HFF-Myc (cell line): ENCODE data around the gene SLC7A5.
A peak's percentile ranks its signal among the peaks of the same experiment; 100 is the strongest.

Source experiments
- DNase-seq: peaks from one replicate; pipeline ENCODE4 v3.0.0-alpha.2; 2011; ENCODE audit warnings: low read depth; ENCODE audit errors: extremely low read depth
- H3K4me3 ChIP-seq: replicated peaks from 2 replicates; pipeline ENCODE4 v1.5.1; 2011; ENCODE audit warnings: low read depth, mild to moderate bottlenecking, control low read depth, low read length
- TF ChIP-seq, protein P1 (sequence below): IDR thresholded peaks from 2 replicates; pipeline ENCODE4 v1.5.1; 2012; ENCODE audit warnings: mild to moderate bottlenecking, low read depth, low read length, control low read depth; ENCODE audit errors: missing control alignments

Gene SLC7A5

DNA sequence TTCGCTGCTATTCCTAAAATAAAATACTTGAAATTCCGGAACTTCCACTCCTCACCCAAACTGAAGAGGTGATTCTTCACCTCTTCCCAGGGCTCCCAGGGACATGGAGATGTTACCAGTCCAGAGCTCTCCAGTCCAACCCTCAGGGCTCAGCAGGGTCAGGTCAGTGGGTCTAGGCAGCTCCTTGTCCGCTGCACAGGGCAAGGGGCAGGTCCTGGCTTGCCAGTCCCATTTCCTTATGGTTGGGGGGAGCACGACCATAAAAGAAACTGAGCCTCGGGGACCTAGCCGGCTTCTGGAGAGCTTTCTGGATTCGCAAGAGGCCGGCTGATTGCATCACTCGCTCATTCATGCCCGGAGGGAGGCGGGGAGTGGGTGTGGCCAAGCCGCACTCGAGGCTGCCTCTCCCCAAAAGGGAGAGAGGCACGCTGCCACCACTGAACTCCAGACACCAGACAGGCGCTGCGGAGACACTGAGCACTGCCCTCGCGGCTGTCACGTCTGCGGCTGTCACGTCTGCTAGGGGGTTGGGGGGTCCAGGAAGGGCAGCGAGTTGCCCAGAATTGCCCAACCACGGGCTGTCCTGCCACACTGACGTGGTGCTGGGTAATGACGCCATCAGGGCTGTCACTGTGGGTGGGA lies 15.8 kb downstream of the SLC7A5 start:
- TF ChIP-seq, protein P1, sequence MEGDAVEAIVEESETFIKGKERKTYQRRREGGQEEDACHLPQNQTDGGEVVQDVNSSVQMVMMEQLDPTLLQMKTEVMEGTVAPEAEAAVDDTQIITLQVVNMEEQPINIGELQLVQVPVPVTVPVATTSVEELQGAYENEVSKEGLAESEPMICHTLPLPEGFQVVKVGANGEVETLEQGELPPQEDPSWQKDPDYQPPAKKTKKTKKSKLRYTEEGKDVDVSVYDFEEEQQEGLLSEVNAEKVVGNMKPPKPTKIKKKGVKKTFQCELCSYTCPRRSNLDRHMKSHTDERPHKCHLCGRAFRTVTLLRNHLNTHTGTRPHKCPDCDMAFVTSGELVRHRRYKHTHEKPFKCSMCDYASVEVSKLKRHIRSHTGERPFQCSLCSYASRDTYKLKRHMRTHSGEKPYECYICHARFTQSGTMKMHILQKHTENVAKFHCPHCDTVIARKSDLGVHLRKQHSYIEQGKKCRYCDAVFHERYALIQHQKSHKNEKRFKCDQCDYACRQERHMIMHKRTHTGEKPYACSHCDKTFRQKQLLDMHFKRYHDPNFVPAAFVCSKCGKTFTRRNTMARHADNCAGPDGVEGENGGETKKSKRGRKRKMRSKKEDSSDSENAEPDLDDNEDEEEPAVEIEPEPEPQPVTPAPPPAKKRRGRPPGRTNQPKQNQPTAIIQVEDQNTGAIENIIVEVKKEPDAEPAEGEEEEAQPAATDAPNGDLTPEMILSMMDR, result no peak
- DNase-seq, result peak; percentile 40
- H3K4me3 ChIP-seq, result peak overlapping the region; percentile 8; the same call in 1 of the 2 replicates

DNA sequence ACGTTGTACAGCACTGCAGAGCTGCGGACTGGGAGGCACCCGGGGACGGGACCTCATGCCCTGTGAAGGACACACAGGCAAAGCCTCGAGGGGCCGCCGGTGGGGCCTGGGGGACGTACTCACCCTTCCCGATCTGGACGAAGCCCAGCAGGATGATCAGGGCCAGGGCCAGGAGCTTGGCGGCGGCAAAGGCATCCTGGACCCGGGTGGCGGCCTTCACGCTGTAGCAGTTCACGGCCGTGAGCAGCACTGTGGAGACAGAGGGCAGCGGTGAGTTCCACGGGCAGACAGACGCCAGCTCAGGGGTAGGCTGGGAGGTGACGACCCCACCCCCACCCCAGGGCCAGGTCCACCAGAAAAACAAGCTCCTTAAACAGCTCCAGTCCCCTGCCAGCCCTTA lies 17.7 kb downstream of the SLC7A5 start:
- no peak overlapping the region for H3K4me3 ChIP-seq
- DNase-seq, result no peak
- TF ChIP-seq, protein P1, result no peak

DNA sequence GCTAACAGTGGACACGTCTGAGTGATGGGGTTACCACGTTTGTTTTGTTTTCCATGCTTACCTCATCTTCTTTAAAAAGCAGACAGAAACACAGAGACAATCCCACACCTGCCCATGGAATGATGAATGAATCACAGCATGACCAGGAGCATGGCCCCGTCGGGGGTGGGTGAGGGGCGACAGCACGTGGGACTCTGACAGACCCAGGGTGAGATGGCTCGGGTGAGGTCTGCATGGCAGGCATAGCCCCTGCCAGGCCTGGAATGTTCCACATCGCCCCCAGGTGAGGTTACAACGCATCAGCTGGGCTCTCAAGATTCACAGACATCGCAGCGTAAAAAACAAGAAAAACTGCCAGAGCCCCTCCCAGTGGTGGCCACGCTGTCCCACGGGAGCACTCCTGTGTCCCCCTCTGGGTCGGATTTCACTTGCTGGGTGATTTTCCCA lies 18.1 kb downstream of the SLC7A5 start:
- TF ChIP-seq, protein P1, result no peak
- H3K4me3 ChIP-seq, result no peak overlapping the region
- DNase-seq, result no peak

DNA sequence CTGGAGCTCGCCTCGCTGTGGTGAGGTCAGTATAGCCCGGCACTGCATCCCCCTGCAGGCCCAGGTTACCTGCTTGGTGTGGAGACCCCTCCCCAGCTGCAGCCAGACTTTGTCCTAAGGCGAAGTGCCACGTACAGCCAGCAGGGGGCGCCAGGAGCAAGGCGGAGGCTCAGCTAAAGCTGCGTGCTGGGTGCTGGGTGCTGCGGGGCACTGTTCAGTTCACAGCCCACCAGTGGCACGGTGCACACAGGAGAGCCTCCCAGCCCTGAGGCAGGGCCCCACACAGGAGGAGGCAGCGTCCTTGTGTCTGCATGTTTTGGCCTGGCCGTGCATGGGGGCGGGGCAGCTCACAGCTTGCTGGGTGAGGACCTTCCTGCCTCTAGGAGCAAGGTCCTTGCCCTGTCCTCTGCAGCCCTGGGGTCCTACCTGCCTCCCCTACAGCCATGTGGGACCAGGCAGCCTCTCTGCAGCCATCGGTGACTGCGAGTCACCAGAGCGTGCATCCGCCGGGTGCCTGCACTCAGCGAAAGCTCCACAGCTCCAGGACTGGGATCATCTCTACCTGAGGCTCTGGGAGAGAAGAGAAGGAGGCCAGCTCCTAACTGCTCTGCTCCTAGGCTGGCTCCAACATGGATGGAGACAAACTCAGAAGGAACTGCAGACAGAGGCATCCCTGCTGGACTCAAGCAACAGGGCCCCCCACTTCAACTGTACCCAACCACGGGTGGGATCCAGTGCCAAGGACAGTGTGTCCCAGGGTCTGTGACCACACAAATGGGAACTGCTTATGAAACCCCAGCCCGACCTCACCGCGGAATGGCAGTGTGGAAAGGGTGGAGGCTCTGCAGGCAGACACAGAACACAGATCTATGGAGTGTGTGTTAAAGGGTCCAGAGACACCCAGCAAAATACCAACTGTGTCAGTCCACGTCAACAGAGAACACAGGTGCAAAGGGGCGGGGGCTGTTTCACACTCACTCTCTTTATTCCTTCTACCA lies 19.0 kb downstream of the SLC7A5 start:
- H3K4me3 ChIP-seq, result no peak overlapping the region
- no peak for DNase-seq
- TF ChIP-seq, protein P1, result peak; percentile 94

DNA sequence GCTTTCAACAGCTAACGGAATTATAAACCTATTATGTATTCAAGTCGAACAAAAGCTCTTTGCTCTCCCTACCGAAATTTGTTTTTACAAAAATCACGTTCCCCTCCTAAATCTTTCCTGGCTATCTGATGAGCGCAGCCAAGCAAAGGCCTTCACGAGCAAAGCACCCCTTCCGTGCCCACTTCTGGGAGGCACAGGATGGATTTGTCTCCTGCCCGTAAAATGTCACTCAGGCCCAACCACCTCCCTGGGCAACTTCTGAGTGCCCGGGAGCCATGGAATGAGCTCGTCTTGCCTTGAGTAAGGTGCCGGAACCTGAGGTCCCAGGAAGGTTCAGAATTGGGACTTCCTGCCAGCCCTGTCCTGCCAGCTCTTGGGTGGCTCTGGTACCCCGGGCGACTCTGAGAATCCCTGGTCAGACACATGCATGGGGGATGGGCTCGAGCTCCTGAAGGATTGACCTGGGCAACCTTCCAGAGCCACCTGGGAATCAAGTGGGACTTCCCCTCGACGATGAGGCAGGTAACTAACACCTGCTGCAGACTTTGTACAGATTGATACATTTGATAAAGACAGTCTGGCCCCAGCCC lies 19.8 kb downstream of the SLC7A5 start:
- H3K4me3 ChIP-seq, result no peak overlapping the region
- TF ChIP-seq, protein P1, result no peak
- DNase-seq, result no peak

DNA sequence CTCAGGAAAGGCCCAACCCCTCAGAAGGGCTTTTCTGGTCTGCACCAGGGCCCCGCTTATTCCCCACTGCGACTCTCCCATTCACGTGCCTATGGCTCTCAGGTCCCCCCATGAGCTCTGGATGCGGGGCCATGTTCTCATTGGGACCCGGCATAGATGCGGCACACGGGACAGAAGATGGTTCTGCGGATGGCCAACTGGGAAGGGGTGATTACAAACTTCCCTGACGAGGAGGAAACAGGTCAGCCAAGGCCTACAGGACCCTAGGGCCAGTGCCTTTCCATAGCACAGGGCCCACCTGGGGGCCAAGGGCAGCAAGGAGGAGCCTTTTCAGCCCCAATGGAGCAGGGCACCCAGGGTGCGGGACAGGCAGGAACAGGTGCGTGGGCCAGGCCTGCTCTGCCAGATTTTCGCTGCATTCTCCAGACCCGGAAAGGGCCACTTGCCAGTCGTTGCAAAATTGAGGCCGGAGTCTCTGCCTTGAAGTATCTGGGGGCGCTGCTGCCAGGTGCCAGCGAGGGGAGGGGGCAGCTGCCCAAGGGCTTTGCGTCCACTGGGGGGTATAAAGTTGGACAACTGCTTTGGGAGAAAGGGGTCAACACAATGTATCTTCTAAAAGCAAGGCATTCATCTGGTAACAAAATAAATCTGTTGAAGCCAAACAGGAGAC lies 20.5 kb downstream of the SLC7A5 start:
- no peak for DNase-seq
- no peak overlapping the region for H3K4me3 ChIP-seq
- TF ChIP-seq, protein P1, result no peak
